GM18508 (cell line): ENCODE data around the gene VSTM2A.
"Not testable (repeated sequence)": the region's sequence is repeated elsewhere in the genome, so short reads cannot be mapped to it uniquely, and the experiment has no call there.

Experiments used
- ATAC-seq: cut with Tn5 transposase; IDR thresholded peaks from one replicate; pipeline ENCODE4 v1.9.1; 2021; ENCODE audit warnings: moderate number of reproducible peaks; ENCODE audit not compliant: insufficient read depth, unreplicated experiment

The VSTM2A gene

GRCh38 chr7:54541669-54542625 is at the start of gene VSTM2A:
TSS of gene VSTM2A (plus strand) at chr7:54542375. CDS start at chr7:54542731, 356 bp downstream.
- no peak for ATAC-seq

DNA sequence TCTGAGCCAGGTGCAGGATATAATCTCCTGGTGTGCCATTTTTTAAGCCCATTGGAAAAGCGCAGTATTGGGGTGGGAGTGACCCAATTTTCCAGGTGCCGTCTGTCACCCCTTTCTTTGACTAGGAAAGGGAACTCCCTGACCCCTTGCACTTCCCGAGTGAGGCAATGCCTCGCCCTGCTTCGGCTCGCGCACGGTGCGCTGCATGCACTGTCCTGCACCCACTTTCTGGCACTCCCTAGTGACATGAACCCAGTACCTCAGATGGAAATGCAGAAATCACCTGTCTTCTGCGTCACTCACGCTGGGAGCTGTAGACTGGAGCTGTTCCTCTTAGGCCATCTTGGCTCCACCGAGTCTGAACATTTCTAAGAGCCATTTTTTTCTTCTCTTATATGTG is 37.6 kb upstream of the VSTM2A start:
- not testable (repeated sequence) for ATAC-seq

GRCh38 chr7:54529568-54529967 is 12.6 kb upstream of the VSTM2A start:
- ATAC-seq = no peak

DNA sequence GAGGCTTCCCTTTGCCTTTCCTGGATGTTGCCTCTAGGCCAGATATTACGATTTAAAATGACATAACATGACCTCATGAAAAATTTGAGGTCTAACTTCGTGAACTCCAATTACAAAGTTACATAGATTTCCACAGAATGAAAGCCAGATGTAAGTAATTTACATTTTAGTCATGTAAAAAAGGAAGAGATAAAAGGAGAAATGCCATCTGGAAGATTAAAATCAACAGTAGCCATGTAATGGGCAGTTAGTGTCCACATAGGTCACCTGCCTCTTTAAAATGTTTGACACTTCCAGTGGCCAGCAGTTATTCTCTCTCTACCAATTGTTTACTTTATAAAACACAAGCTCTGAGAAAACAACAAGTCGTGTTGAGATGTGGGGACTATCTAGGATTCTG is 4.1 kb upstream of the VSTM2A start:
- ATAC-seq = no peak

DNA sequence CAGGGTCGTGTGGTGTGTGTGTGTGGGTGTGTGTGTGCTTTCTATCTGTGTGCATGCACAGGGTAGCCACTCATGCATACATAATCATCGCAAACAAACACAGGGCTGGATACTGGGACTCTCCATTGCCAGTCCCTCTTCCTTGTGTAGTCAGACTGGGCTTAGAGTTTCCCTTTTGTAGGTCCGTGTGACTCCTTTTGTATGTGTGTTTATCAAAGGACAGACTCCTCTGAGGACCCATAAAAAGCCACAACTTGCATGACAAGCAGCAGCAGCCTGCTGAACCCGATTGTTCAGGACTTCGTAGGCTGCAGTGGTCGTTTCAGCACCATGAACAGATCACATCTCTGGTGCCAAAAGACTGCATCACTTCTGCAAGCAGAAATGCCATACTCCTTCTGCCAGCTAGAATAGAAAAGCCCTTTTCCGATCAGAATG is 895 bp downstream of the VSTM2A start:
- no peak for ATAC-seq

DNA sequence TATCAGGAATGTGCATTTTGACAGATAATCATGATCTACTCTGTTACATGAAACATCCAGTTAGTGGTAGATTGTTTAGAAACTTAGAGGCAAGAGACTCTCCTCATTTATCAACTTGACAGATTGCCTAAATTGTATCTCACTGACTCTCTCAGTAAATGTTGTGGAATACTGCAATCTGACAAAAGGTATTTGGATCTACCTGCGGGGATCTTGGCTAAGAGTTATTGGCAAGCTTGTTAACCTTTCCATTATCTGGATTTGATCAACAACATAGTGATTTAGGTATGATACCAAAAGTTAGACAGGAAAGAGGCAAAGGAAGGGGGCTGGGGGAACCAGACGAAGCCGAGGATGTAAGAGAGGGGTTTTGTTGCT is 2.0 kb downstream of the VSTM2A start:
- no peak for ATAC-seq

DNA sequence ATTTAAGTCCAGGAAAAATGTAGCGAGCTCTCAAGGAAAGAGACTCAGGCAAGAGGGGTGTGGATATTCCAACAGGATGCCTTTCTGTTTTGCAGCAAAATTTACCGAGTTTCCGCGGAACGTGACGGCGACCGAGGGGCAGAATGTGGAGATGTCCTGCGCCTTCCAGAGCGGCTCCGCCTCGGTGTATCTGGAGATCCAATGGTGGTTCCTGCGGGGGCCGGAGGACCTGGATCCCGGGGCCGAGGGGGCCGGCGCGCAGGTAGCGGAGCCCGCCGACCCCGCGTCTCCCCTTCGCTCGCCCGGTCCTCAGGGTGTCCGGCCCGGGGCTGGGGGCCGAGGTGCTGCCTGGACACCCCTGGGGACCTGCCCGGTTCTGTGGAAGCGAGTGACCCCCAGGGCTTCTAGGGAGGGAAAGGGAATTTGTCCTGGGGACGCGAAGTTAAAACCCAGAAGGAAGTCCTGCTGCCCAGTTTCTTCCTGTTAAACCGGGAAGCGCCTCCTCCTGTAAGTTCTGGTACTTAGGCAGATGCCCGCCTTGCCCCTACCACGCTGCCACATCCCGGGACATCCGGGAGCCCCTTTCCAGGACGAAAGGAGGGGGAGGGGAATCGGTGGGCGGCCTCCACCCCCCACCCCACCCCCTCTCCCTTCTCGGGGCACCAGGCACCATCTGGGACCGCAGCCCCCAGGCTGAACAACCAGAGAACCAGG is 2.5 kb downstream of the VSTM2A start:
- ATAC-seq = no peak

- no peak for ATAC-seq
These were observed 3.0 kb downstream of the VSTM2A start for GRCh38 chr7:54545241-54545563.

DNA sequence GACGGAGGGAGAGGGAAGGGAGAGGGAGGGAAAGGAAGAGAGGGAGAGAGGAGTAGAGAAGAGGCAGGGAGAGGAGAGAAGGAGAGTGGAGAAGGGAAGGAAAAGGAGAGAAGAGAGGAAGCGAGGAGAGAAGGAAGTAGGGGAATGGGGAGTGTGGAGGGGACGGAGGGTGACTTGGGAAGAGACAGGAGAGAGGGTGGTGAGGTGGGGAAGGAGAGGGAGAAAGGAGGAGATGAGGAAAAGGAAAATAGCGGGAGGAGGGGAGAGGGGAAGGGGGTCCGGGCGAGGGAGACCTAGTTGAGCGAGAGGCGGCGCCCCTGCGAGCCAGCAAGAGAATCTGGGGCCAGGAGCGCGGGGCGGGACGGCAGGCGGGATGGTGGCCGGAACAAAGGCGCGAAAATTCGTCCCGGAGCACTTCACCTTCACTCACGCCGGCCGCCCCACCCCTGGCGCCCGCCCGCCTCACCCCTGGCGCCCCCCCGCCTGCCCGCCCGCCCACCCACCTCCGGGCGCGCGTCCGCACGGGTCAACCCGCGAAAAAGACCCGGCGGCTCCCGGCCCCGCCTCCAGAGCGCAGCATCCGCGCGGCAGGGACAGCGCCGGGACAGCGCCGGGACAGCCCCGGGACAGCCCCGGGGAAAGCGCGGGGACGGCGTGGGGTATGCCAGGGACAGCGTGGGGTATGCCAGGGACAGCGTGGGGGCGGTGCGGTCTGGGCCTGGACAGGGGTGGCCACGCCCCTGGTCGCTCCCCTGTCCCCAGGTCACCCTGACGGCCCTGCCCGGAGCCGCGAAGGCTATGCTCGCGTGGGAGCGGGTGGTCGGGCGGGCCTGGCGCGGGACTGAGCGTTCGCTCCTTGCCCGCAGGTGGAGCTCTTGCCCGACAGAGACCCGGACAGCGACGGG is 4.2 kb downstream of the VSTM2A start:
- ATAC-seq = no peak

DNA sequence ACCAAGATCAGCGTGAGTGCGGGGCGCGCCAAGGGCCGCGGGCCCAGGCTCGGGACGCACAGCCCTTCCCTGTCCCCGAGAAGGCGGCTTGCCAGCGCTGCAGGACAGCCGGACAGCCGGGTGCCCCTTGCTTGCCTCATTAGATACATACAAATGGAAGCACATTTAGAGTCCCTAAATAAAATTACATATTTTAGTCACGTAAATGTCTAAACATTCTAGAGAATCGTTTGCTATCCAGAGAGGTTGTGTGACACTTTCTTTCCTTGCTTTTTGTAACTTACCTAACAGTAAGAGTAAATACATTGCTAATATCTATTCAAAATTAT is 4.8 kb downstream of the VSTM2A start:
- no peak for ATAC-seq

GRCh38 chr7:54550471-54550870 is 8.3 kb downstream of the VSTM2A start:
- ATAC-seq = no peak

GRCh38 chr7:54556121-54556520 is 13.9 kb downstream of the VSTM2A start:
- ATAC-seq = no peak

- no peak for ATAC-seq
These were observed 17.2 kb downstream of the VSTM2A start for GRCh38 chr7:54559401-54559800.

GRCh38 chr7:54560198-54560597 is 18.0 kb downstream of the VSTM2A start:
- no peak for ATAC-seq

GRCh38 chr7:54560723-54561122 is 18.5 kb downstream of the VSTM2A start:
- no peak for ATAC-seq

DNA sequence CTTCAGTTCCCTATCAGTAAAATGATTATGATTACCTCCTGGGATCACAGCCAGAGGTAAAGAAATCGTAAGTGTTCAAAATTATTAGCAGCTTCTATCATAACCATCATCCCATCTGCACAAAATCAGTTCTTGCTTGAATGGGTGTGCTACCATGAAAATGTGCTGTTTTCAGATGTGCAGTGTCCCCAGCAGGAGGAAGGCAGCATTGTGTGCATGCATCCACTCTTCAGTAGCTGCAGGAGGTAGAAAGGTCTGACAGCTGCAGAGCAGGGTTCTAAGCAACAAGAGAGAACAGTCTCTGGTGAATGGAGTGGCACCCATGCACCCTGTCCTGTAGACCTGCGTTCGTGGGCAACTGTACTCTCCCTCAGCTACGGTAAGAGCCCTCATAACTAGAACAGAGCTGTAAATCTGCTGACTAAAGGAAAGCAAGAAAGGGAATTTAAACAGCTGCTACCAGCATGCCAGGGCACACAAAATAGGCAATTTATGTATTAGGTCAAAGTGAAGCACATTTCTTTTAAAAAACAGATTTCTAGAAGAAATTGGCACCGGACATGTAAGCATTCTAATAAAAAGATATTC is 21.2 kb downstream of the VSTM2A start:
- no peak for ATAC-seq

DNA sequence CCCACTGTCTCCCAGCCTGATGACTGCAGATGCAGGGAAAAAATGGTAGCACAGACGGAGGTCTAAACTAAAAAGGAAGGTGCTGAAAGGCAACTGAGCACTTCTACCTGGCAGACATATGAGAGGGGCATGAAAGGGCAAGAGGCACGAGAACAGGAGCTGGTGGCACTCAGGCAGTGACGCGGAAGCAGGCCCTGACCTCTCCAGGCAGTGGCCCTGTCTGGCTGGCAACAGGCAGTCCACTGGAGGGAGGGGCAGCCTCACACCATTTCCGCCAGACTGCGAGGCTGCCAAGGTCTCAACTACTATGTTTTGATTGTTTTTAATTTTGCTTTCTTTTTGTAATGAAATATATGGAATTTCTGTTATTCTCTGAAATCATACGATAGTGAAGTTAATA is 23.3 kb downstream of the VSTM2A start:
- no peak for ATAC-seq

- no peak for ATAC-seq
These were observed 39.3 kb downstream of the VSTM2A start for GRCh38 chr7:54581511-54581910.

DNA sequence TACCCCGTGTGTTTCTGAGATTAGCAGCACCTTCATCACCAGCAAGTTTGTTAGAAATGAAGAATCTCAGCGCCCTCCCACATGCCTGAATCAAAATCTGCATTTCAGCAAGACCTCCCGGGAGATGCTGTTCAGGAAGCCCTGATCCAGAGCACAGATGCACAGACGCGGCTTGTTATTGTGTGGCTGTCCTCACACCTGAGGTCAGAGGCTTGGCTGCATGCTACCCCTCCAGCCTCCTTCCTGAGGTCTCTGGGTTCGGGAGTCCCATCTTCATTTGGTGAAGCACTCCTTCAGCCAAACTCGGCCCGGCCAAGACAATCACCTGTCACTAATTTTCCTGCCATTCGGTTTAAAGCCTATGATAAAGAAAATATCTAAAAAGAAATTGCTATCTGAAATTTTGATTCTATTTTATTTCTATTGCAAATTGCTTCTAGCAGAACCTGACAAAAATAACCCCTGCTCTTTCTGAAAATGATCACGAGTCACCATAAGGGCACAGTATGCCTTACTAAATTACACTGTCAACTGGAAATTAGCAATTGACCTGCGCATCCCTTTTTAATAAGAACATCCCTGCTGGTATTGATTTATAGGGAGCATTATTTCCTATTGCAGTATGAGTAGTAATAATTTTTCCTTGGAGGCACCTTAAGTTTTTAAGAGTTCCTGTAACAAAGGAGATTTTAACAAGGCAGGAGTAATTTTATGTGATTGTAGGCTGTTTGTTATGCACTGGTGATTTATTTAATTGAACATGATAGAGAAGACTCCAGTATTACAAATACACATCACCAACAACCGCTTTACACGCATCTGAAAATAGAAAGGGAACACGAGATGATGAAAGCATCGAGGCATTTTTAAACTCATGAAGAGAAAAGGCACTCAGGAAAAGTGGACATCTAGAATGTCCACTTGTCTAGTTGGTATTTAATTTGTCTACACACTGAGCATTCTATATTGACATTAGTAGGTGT is 49.5 kb downstream of the VSTM2A start:
- no peak for ATAC-seq
